ENCODE results near the gene GC.
"Not testable (repeated sequence)": the region's sequence is repeated elsewhere in the genome, so short reads cannot be mapped to it uniquely, and the experiment has no call there.

- not testable (repeated sequence) for TF ChIP-seq EZH2 (IDR thresholded peaks at IDR 0.05); POLR2AphosphoS5 (IDR thresholded peaks at IDR 0.05; ENCODE audit: borderline replicate concordance, low read depth, low read length); FOXP2 (optimal IDR thresholded peaks at IDR 0.05; ENCODE audit: control extremely low read depth, extremely low read length, insufficient read depth)
Measured at GRCh38 chr4:71738782-71739181, 45.1 kb downstream of the GC start.

Measured in SK-N-MC (cell line).